Measurements from ENCODE around the gene KLHDC8B.
A peak's percentile ranks its signal among the peaks of the same experiment; 100 is the strongest.

Gene KLHDC8B

GRCh38 chr3:49166752-49167556, 4.4 kb upstream of the KLHDC8B start:
- peak overlapping the region; percentile 89 to 90 for H3K4me3 Mint-ChIP-seq
- ATAC-seq (no peak), DNase-seq (no peak)
- H3K27me3 Mint-ChIP-seq: no peaks in the 10 kb centered on the region
- no peaks in the 10 kb centered on the region for H3K9me3 Mint-ChIP-seq
- H3K4me1 Mint-ChIP-seq: peaks cover 57% of the 10 kb centered on the region
- peak overlapping the region; percentile 96 to 99 for H3K27ac Mint-ChIP-seq

- Mint-ChIP-seq H3K27me3 (no peaks in the 10 kb centered on the region), H3K9me3 (no peaks in the 10 kb centered on the region), H3K4me3 (peak overlapping the region; percentile 79 to 88), H3K4me1 (peaks cover 41% of the 10 kb centered on the region), H3K27ac (peak overlapping the region; percentile 87 to 95)
- ATAC-seq: peak; percentile 4
- no peak for DNase-seq
Measured at GRCh38 chr3:49170744-49171118, 667 bp upstream of the KLHDC8B start.

GRCh38 chr3:49171775-49172500, 540 bp downstream of the KLHDC8B start:
- ATAC-seq: no peak
- Mint-ChIP-seq H3K27me3 (no peaks in the 10 kb centered on the region), H3K27ac (peak overlapping the region in 1 of 2 donors; percentile 85), H3K4me3 (peak overlapping the region; percentile 79 to 88), H3K9me3 (no peaks in the 10 kb centered on the region), H3K4me1 (peaks cover 33% of the 10 kb centered on the region)
- DNase-seq: no peak

GRCh38 chr3:49172551-49173041, 1.2 kb downstream of the KLHDC8B start:
- Mint-ChIP-seq H3K4me1 (peaks cover 33% of the 10 kb centered on the region), H3K27me3 (no peaks in the 10 kb centered on the region), H3K27ac (no peak overlapping the region), H3K4me3 (no peak overlapping the region), H3K9me3 (no peaks in the 10 kb centered on the region)
- ATAC-seq: no peak
- no peak for DNase-seq

- no peak for DNase-seq
- Mint-ChIP-seq H3K27ac (no peak overlapping the region), H3K4me3 (no peak overlapping the region), H3K27me3 (no peaks in the 10 kb centered on the region), H3K9me3 (no peaks in the 10 kb centered on the region), H3K4me1 (peaks cover 33% of the 10 kb centered on the region)
- no peak for ATAC-seq
Measured at GRCh38 chr3:49173116-49173791, 1.9 kb downstream of the KLHDC8B start.

- Mint-ChIP-seq H3K4me1 (peaks cover 33% of the 10 kb centered on the region), H3K4me3 (no peak overlapping the region), H3K27ac (no peak overlapping the region)
Measured at GRCh38 chr3:49173792-49174170, 2.4 kb downstream of the KLHDC8B start.

GRCh38 chr3:49174397-49174985, 3.1 kb downstream of the KLHDC8B start:
- Mint-ChIP-seq H3K9me3 (no peaks in the 10 kb centered on the region), H3K27me3 (peaks cover 9% of the 10 kb centered on the region), H3K27ac (peak overlapping the region in 1 of 2 donors; percentile 24), H3K4me3 (no peak overlapping the region), H3K4me1 (peaks cover 33% of the 10 kb centered on the region)
- DNase-seq (no peak), ATAC-seq (no peak)

More at GRCh38 chr3:49173792-49174170, 2.4 kb downstream of the KLHDC8B start:
- no peak for ATAC-seq
- DNase-seq: no peak
- Mint-ChIP-seq H3K9me3 (no peaks in the 10 kb centered on the region), H3K27me3 (peaks cover 2% of the 10 kb centered on the region)

GRCh38 chr3:49175530-49175929, 4.1 kb downstream of the KLHDC8B start:
- Mint-ChIP-seq H3K9me3 (no peaks in the 10 kb centered on the region), H3K4me1 (peaks cover 30% of the 10 kb centered on the region), H3K27ac (no peak overlapping the region), H3K27me3 (peaks cover 9% of the 10 kb centered on the region), H3K4me3 (no peak overlapping the region)
- no peak for DNase-seq
- ATAC-seq: no peak

GRCh38 chr3:49177073-49177472, 5.7 kb downstream of the KLHDC8B start:
- peaks cover 9% of the 10 kb centered on the region for H3K27me3 Mint-ChIP-seq
- H3K4me3 Mint-ChIP-seq: no peak overlapping the region
- no peak for ATAC-seq

GRCh38 chr3:49180116-49180515, 8.7 kb downstream of the KLHDC8B start:
- no peak overlapping the region for H3K4me3 Mint-ChIP-seq
- DNase-seq (no peak), ATAC-seq (no peak)
- peaks cover 9% of the 10 kb centered on the region for H3K27me3 Mint-ChIP-seq
- peaks cover under 1% of the 10 kb centered on the region for H3K4me1 Mint-ChIP-seq
- no peaks in the 10 kb centered on the region for H3K9me3 Mint-ChIP-seq
- no peak overlapping the region for H3K27ac Mint-ChIP-seq

More at GRCh38 chr3:49177073-49177472, 5.7 kb downstream of the KLHDC8B start:
- no peaks in the 10 kb centered on the region for H3K9me3 Mint-ChIP-seq
- H3K4me1 Mint-ChIP-seq: peaks cover 18% of the 10 kb centered on the region
- peak overlapping the region in 1 of 2 donors; percentile 72 for H3K27ac Mint-ChIP-seq
- no peak for DNase-seq

- ATAC-seq (no peak), DNase-seq (no peak)
- Mint-ChIP-seq H3K27me3 (peaks cover 9% of the 10 kb centered on the region), H3K27ac (no peak overlapping the region), H3K4me1 (no peaks in the 10 kb centered on the region), H3K4me3 (no peak overlapping the region), H3K9me3 (no peaks in the 10 kb centered on the region)
Measured at GRCh38 chr3:49181351-49181750, 10.0 kb downstream of the KLHDC8B start.

- ATAC-seq (no peak), DNase-seq (no peak)
- no peaks in the 10 kb centered on the region for H3K9me3 Mint-ChIP-seq
- peaks cover 9% of the 10 kb centered on the region for H3K27me3 Mint-ChIP-seq
- no peak overlapping the region for H3K4me3 Mint-ChIP-seq
- H3K27ac Mint-ChIP-seq: no peak overlapping the region
- H3K4me1 Mint-ChIP-seq: no peaks in the 10 kb centered on the region
Measured at GRCh38 chr3:49182682-49183081, 11.3 kb downstream of the KLHDC8B start.

- ATAC-seq: no peak
- Mint-ChIP-seq H3K4me3 (no peak overlapping the region), H3K27ac (no peak overlapping the region), H3K4me1 (no peaks in the 10 kb centered on the region), H3K27me3 (peaks cover 6% of the 10 kb centered on the region), H3K9me3 (no peaks in the 10 kb centered on the region)
- DNase-seq: no peak
Measured at GRCh38 chr3:49183873-49184272, 12.5 kb downstream of the KLHDC8B start.

GRCh38 chr3:49191741-49192140, 20.3 kb downstream of the KLHDC8B start:
- Mint-ChIP-seq H3K27me3 (no peaks in the 10 kb centered on the region), H3K9me3 (no peaks in the 10 kb centered on the region), H3K27ac (no peak overlapping the region), H3K4me1 (no peaks in the 10 kb centered on the region), H3K4me3 (no peak overlapping the region)
- no peak for ATAC-seq
- no peak for DNase-seq

- no peak for ATAC-seq
Measured at GRCh38 chr3:49198161-49198560, 26.8 kb downstream of the KLHDC8B start.

More at GRCh38 chr3:49198161-49198560, 26.8 kb downstream of the KLHDC8B start:
- peaks cover 18% of the 10 kb centered on the region for H3K27me3 Mint-ChIP-seq
- H3K4me1 Mint-ChIP-seq: no peaks in the 10 kb centered on the region
- H3K27ac Mint-ChIP-seq: peak overlapping the region in 1 of 2 donors; percentile 14
- no peak overlapping the region for H3K4me3 Mint-ChIP-seq
- DNase-seq: no peak
- H3K9me3 Mint-ChIP-seq: no peaks in the 10 kb centered on the region

All from stimulated activated naive CD8-positive, alpha-beta T cell treated with anti-CD3 and anti-CD28 coated beads, Interleukin-15, amount 100 ng/mL, for 72 hours (primary cell).